GM21723 (cell line): Measurements from ENCODE around the gene SOHLH1.

Experiments used
- ATAC-seq: cut with Tn5 transposase; IDR thresholded peaks from one replicate; pipeline ENCODE4 v1.9.1; 2021; ENCODE audit warnings: mild to moderate bottlenecking, moderate library complexity; ENCODE audit not compliant: unreplicated experiment

SOHLH1 gene

DNA sequence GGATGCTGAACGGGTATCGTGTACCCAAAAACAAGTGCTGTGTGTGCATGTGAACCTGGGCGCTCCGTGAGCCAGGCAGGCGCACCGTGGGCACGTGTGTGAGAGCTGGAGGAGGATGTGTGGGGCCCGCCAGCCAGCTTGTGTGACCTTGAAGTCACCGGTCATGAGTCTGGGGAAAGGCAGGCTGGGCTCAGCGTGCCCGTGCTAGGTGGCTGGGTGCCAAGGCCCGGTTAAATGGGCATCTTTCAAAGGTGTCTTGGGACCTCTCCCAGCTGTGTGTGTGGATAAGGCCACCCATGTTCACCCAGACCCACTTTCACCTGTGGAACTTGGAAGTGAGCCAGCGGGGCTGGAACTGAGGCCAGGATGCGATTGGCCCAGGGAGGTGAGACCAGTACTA, 6.1 kb upstream of the SOHLH1 start:
- no peak for ATAC-seq

GRCh38 chr9:135704483-135704882, 5.2 kb upstream of the SOHLH1 start:
- ATAC-seq = no peak

DNA sequence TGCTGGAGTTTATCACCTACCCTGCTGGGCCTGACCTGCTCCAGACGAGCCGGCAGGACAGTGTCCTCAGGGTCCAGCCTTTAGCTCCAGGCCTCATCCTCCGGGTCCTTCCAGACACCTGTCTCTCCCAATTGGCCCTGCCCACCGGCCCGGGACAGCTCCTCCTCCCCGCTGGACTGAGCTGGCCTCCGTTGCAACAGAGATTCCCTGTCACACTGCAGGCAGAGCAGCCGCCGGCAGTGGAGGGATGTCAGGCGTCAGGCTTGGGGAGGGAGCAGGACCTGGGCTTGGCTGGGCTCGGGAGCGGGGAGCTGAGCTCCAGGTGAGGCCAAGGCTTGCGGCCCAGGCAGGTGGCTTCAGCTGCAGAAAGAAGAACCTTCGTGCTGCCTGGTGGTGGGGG, 4.4 kb upstream of the SOHLH1 start:
- no peak for ATAC-seq

GRCh38 chr9:135701959-135702721, 2.9 kb upstream of the SOHLH1 start, which contains the start of gene KCNT1:
Gene KCNT1, plus strand, starts transcription at chr9:135702185. Its CDS starts 74 bp downstream, at chr9:135702259.
- ATAC-seq = no peak

- no peak for ATAC-seq
These were observed 2.0 kb upstream of the SOHLH1 start for GRCh38 chr9:135701067-135701958.

DNA sequence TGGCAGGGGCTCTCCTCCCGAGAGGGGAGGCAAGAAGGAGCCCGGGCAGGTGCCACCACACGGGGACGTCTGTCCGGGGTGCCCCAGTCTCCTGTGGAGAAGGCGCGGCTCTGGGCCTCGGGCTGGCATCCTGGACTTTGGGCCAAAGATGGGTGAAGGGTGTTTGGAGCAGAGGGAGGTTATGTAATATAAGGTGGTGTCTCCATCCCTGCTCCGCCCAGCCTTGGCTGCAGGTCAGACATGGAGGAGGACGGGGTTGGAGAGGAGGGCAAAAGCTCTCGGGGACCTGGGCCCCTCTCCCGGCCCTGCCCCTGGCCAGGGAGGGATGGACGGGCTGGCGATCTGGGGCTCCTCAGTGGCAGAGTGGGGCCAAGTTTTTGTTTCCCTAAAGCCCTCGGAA, 1.2 kb upstream of the SOHLH1 start:
- no peak for ATAC-seq

DNA sequence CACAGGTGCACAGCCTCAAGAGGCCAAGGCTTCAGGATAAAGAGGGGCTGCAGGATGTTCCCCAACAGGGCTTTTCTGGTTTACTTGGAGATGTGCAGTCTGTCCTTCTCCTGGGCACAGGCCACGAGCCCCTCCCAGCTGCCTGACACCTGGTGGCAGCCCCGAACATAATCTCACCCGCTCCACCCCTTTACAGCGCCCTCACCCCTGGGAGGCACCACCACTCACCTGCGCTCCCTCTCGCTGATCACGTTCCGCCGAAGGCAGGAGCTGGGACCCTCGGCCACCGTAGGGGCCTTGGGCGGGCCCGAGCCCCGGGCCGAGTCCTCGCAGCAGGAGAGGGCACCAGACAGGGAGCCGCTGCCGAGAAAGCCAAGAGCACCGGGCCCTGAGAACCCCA, 514 bp downstream of the SOHLH1 start:
- no peak for ATAC-seq

- no peak for ATAC-seq
These were observed 1.0 kb downstream of the SOHLH1 start for GRCh38 chr9:135698236-135698635.

DNA sequence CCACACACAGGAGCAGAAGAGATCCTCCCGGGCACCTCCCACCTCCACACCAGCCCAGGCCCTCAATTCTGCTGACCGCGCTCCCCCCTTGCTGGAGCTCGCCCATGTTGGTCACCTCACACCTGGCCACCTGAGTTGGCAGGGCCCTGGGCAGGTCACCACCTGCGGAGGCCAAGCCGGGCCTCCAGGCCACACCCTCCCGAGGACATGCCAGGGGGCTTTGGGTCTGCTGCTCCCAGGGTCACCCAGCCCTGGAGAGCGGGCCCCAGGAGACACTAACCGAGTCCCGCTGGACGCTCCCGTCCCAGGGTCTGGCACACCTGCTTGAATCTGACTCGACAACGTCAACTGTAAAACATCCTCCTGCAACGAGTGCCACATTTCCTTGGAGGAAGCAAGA, 2.1 kb downstream of the SOHLH1 start:
- ATAC-seq = no peak

DNA sequence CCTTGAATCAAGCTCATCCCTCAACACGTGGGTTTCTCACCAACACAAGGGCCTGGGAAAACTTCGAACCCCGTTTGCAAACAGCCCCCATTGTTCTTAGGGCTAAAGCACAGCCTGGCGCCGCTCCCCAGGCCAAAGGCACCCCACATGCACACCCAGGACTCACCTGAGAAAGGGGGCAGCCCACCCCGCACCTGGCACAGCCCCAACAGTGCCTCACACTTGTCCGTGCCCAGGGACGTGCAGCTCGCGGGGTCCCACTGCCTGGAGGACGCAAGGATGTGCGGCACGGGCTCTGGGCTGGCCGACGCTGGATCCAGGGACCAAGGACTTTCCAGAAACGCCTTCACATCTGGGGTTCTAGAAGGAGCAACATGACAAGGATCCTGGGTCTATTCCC, 2.8 kb downstream of the SOHLH1 start:
- ATAC-seq = no peak

DNA sequence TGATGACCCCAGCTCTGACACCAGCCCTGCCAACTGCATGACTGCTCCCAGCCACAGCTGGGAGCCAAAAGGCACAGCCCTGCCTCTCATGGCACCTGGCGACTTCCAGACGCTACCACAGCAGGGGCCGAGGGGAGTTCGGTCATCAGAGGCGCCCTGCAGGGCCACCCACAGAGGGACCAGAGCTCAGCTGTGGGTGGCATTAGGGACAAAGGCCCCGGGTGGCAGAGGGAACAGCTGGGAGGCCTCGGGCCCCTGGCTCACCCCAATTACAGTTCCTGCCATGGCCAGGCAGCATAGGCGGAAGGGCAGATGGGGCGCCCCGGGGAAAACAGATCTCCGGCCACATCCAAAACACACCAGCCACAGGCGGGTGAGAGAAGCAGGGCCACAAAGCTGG, 3.6 kb downstream of the SOHLH1 start:
- no peak for ATAC-seq

- ATAC-seq = no peak
These were observed 4.2 kb downstream of the SOHLH1 start for GRCh38 chr9:135695036-135695435.

GRCh38 chr9:135694414-135694813, 4.9 kb downstream of the SOHLH1 start:
- ATAC-seq = no peak

- ATAC-seq = no peak
These were observed 5.5 kb downstream of the SOHLH1 start for GRCh38 chr9:135693771-135694170.

- ATAC-seq = no peak
These were observed 6.0 kb downstream of the SOHLH1 start for GRCh38 chr9:135693265-135693664.

GRCh38 chr9:135692410-135692809, 6.9 kb downstream of the SOHLH1 start:
- ATAC-seq = no peak

DNA sequence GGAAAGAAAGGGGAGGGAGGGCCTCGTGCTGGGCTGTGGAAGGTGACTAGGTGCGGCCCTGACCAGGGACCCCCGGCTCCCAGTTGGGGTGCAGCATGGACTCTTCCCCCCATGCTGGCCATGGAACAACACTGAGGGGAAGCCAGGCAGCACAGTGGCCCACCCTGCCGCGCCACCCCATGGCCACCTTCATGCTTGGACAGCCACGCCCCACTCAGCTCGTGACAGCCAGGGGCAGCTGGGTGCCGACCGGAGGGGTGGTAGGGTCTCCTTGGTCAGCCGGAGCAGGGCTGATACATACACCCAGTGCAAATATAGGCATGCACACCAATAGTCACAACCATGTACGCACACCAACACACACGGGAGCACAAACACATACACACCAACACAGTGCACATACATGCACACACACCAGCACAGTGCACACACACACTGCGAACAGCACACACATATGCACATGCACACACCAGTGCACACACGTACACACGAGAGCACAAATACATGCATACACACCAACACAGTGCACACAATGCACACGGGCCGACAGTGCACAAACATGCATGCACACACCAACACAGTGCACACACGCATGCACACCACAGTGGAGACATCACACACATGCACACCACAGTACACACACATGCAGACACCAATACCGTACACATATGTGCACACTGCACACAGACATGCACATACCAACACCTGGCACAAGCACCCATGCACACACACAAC, 8.3 kb downstream of the SOHLH1 start:
- no peak for ATAC-seq

DNA sequence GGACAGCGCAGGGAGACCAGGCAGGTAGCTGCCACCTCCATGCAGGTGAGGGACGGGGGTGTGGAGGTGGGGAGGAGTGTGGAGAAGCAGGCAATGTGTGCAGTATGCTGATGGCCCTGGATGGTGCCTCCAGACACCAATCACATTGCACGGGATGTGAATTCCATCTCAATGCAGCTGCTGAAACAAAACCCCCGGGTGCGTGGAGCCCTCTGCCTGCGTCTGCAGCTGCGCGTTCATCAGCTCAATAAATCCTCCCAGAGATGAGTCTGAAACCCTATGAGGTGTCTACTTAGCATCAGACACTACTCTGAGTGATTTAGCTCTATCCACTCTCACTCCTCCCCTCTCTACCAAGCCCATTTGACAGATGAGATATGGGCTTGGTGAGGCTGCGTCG, 10.3 kb downstream of the SOHLH1 start:
- ATAC-seq = no peak

GRCh38 chr9:135687216-135687615, 12.1 kb downstream of the SOHLH1 start:
- ATAC-seq = no peak

- no peak for ATAC-seq
These were observed 14.6 kb downstream of the SOHLH1 start for GRCh38 chr9:135684691-135685090.

DNA sequence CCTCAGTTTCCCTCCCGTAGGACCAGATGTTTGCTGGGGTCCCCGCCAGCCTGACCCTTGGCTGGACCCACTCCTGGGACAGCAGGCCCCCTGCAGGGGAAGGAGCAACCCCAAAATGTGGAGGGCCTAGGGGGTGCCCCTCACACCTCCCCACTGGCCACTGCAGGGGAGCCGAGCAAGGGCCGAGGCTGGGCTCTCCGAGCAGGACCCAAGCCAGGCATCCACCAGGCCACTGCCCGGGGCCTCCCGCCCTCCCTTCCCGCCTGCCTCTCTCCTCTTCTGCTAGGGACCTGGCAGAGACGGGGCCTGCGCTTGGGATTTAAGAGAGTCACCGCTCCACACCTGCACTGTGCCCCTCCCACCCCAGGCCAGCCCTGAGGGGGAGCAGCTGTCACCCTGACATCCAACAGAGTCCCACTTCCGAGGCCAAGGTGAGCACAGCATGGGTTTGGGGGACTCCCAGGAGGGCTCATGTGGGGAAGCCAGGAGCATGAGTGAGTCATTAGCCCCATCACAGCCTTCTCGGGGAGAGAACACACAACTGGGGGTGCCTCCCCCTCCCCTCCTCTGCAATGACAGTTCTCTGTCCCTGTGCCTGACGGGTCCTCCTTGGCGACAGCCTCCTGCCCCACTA, 15.8 kb downstream of the SOHLH1 start:
- ATAC-seq = no peak
